Cardiac muscle cell (in vitro differentiated cells and primary cell): Measurements from ENCODE around the gene RPL36A. TPM values are rescaled to one million over a fixed set of nuclear protein-coding genes. Genes with fewer than 3 reads are reported as not detected.
A peak's percentile ranks its signal among the peaks of the same experiment; 100 is the strongest.

Experiments used
- DNase-seq, 2 donors: peaks; one replicate each; pipeline versions ENCODE4 v3.0.0 to v3.0.0-alpha.2; 2010 to 2017; ENCODE audit warnings: low read depth in 1 of 2, low spot score in 1 of 2
- H3K27ac ChIP-seq: fragments of 200-600 bp; sonication (generic); 2 replicates; pipeline ENCODE4 v1.5.1; 2016
- H3K27me3 ChIP-seq: fragments of 200-600 bp; sonication (generic); 2 replicates; pipeline ENCODE4 v1.6.0; 2016; ENCODE audit warnings: control low read depth
- H3K36me3 ChIP-seq: fragments of 200-600 bp; sonication (generic); 2 replicates; pipeline ENCODE4 v1.5.1; 2016; ENCODE audit warnings: control low read depth
- H3K4me1 ChIP-seq: fragments of 200-600 bp; sonication (generic); 2 replicates; pipeline ENCODE4 v1.8.1; 2017; ENCODE audit warnings: low read depth, mild to moderate bottlenecking, mixed run types
- H3K4me3 ChIP-seq: fragments of 200-600 bp; sonication (generic); 2 replicates; pipeline ENCODE4 v1.5.1; 2016; ENCODE audit warnings: mild to moderate bottlenecking
- H3K9me3 ChIP-seq: fragments of 200-600 bp; sonication (generic); 2 replicates; pipeline ENCODE4 v1.5.1; 2017; ENCODE audit warnings: low read depth, mild to moderate bottlenecking, control low read depth
- polyA plus RNA-seq: library from polyadenylated mRNA; unstranded; fragments of >200 nt; fragmentation: Nextera tagmentation; extraction: Ambion mirVana; gene quantifications from 2 replicates; pipeline ENCODE4 v1.2.1, GENCODE V29; 2016
- total RNA-seq: library from RNA; depleted of rRNA; stranded (reverse); fragments of >200 nt; gene quantifications from 2 replicates; pipeline ENCODE4 v1.2.3, GENCODE V29; 2016
- TF ChIP-seq, protein P1 (sequence below): IDR thresholded peaks from 2 replicates; pipeline ENCODE4 v1.5.1; 2012; ENCODE audit warnings: low read depth, mild to moderate bottlenecking, low read length

Gene RPL36A
- total and polyA plus RNA-seq, 2 experiments from 2014 or later: 293 to 4,744 TPM

- H3K4me3 ChIP-seq: no peak overlapping the region
- TF ChIP-seq, protein P1, sequence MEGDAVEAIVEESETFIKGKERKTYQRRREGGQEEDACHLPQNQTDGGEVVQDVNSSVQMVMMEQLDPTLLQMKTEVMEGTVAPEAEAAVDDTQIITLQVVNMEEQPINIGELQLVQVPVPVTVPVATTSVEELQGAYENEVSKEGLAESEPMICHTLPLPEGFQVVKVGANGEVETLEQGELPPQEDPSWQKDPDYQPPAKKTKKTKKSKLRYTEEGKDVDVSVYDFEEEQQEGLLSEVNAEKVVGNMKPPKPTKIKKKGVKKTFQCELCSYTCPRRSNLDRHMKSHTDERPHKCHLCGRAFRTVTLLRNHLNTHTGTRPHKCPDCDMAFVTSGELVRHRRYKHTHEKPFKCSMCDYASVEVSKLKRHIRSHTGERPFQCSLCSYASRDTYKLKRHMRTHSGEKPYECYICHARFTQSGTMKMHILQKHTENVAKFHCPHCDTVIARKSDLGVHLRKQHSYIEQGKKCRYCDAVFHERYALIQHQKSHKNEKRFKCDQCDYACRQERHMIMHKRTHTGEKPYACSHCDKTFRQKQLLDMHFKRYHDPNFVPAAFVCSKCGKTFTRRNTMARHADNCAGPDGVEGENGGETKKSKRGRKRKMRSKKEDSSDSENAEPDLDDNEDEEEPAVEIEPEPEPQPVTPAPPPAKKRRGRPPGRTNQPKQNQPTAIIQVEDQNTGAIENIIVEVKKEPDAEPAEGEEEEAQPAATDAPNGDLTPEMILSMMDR: no peak
Measured at GRCh38 chrX:101427954-101428353, 37.1 kb downstream of the RPL36A start.

GRCh38 chrX:101429934-101430333, 39.1 kb downstream of the RPL36A start:
- no peak overlapping the region for H3K27ac ChIP-seq
- H3K36me3 ChIP-seq: no peaks in the 10 kb centered on the region
- H3K4me1 ChIP-seq: no peaks in the 10 kb centered on the region
- no peaks in the 10 kb centered on the region for H3K27me3 ChIP-seq
- H3K4me3 ChIP-seq: no peak overlapping the region
- no peak for DNase-seq
- TF ChIP-seq, protein P1: no peak
- no peaks in the 10 kb centered on the region for H3K9me3 ChIP-seq

More at GRCh38 chrX:101427954-101428353, 37.1 kb downstream of the RPL36A start:
- Histone ChIP-seq H3K27ac (no peak overlapping the region), H3K36me3 (no peaks in the 10 kb centered on the region), H3K9me3 (no peaks in the 10 kb centered on the region), H3K4me1 (no peaks in the 10 kb centered on the region), H3K27me3 (no peaks in the 10 kb centered on the region)
- no peak for DNase-seq

DNA sequence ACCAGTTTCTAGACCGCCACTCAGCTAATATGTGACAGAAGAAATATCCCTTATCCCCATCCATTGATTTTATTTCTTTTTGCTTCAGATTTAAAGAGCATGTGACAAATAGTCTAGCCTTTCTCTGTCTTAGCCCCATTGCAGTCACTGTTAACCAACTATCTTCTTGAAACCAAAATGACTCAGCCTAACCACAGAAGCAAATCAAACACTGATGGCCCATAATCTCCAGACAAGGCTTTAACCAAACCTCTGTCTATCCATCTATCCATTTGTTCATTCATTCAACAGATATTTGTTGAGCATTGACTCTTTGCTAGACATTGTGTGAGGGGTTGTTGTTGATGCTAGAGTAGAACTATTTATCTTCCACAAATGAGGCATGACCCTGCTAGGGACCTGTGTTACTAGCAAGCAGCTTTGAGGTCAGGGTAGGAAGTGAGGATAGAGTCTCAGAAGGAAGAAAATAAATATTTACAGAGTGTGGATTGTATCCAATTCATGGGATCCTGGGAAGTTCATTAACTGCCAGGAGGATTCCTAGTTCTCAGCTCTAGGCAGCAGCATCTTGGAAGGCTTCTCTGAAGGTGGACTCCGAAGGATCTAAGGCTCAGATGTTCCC, 39.8 kb downstream of the RPL36A start:
- Histone ChIP-seq H3K27me3 (no peaks in the 10 kb centered on the region), H3K27ac (no peak overlapping the region), H3K4me3 (no peak overlapping the region), H3K4me1 (no peaks in the 10 kb centered on the region), H3K36me3 (no peaks in the 10 kb centered on the region), H3K9me3 (no peaks in the 10 kb centered on the region)
- TF ChIP-seq, protein P1: no peak
- no peak for DNase-seq

DNA sequence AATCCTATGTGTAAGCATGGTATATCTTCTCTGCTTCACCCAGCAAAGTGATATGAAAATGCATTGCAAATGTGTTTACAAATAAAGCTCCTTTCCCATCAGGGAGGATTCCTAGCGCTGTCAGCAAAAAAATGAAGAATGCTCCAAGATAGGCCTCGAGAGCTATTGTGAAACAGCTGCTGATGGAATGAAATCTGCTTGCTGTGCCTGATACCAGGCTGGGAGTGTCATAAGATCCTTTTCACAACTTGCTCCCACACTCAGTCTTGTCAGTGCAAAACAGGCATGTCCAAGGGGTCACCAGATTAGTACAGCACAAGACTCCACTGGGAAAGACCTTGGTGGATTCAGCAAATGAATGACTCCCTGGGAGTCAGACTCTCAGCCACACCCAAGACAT, 51.3 kb downstream of the RPL36A start:
- no peaks in the 10 kb centered on the region for H3K4me1 ChIP-seq
- H3K27me3 ChIP-seq: no peaks in the 10 kb centered on the region
- no peaks in the 10 kb centered on the region for H3K9me3 ChIP-seq
- H3K4me3 ChIP-seq: no peak overlapping the region
- TF ChIP-seq, protein P1: no peak
- H3K36me3 ChIP-seq: no peaks in the 10 kb centered on the region
- no peak overlapping the region for H3K27ac ChIP-seq
- peak in 1 of 2 donors; percentile 59 for DNase-seq

Other genes with a start within 250 kb of the RPL36A start
- gene DRP2, start 171.2 kb upstream of the RPL36A start, total RNA-seq: 1.1 and 1.3 TPM in 2 replicates
- 0.20 and 0.31 TPM in 2 replicates for gene DRP2, start 171.2 kb upstream of the RPL36A start, polyA plus RNA-seq
- not detected in 2 replicates for gene TAF7L, start 99.7 kb upstream of the RPL36A start, total RNA-seq
- gene TAF7L, start 99.7 kb upstream of the RPL36A start, polyA plus RNA-seq: 0.27 TPM in 1 of 2 replicates, not detected in the other
- 3.6 and 5.7 TPM in 2 replicates for gene TIMM8A, start 42.3 kb upstream of the RPL36A start, total RNA-seq
- 14.2 and 17.6 TPM in 2 replicates for gene TIMM8A, start 42.3 kb upstream of the RPL36A start, polyA plus RNA-seq
- 0.06 TPM in 1 of 2 replicates, not detected in the other for gene BTK, start 4.8 kb upstream of the RPL36A start, total RNA-seq
- 0.06 and 2.5 TPM in 2 replicates for gene BTK, start 4.8 kb upstream of the RPL36A start, polyA plus RNA-seq
- 10.0 and 12.0 TPM in 2 replicates for gene GLA, start 16.9 kb downstream of the RPL36A start, total RNA-seq
- gene GLA, start 16.9 kb downstream of the RPL36A start, polyA plus RNA-seq: 17.3 and 20.9 TPM in 2 replicates
- gene HNRNPH2, start 17.2 kb downstream of the RPL36A start, total RNA-seq: 76.9 and 87.3 TPM in 2 replicates
- 166 and 189 TPM in 2 replicates for gene HNRNPH2, start 17.2 kb downstream of the RPL36A start, polyA plus RNA-seq
- 6.9 and 16.7 TPM in 2 replicates for gene ARMCX4, start 94.4 kb downstream of the RPL36A start, total RNA-seq
- gene ARMCX4, start 94.4 kb downstream of the RPL36A start, polyA plus RNA-seq: 11.2 and 16.3 TPM in 2 replicates
- gene ARMCX1, start 159.5 kb downstream of the RPL36A start, total RNA-seq: 33.8 and 40.8 TPM in 2 replicates
- 32.2 and 45.3 TPM in 2 replicates for gene ARMCX1, start 159.5 kb downstream of the RPL36A start, polyA plus RNA-seq
- 73.1 and 75.1 TPM in 2 replicates for gene ARMCX6, start 227.0 kb downstream of the RPL36A start, total RNA-seq
- 104 and 112 TPM in 2 replicates for gene ARMCX6, start 227.0 kb downstream of the RPL36A start, polyA plus RNA-seq
- gene ARMCX3, start 232.1 kb downstream of the RPL36A start, total RNA-seq: 68.4 and 90.2 TPM in 2 replicates
- 120 and 132 TPM in 2 replicates for gene ARMCX3, start 232.1 kb downstream of the RPL36A start, polyA plus RNA-seq